GM18508 (cell line): Measurements from ENCODE around the gene IL24.
"Not testable (repeated sequence)": the region's sequence is repeated elsewhere in the genome, so short reads cannot be mapped to it uniquely, and the experiment has no call there.

ENCODE experiments used
- ATAC-seq: cut with Tn5 transposase; IDR thresholded peaks from one replicate; pipeline ENCODE4 v1.9.1; 2021; ENCODE audit warnings: moderate number of reproducible peaks; ENCODE audit not compliant: insufficient read depth, unreplicated experiment

IL24 gene

GRCh38 chr1:206897175-206897574 is at the start of gene IL24:
Gene IL24, plus strand, starts transcription at chr1:206897443. Its CDS starts 390 bp downstream, at chr1:206897833.
- no peak for ATAC-seq

- ATAC-seq: no peak
These were observed 49.3 kb upstream of the IL24 start for GRCh38 chr1:206847946-206848345.

GRCh38 chr1:206850401-206850800 is 46.8 kb upstream of the IL24 start:
- ATAC-seq: no peak

GRCh38 chr1:206851341-206852010 is 45.8 kb upstream of the IL24 start:
- no peak for ATAC-seq

- not testable (repeated sequence) for ATAC-seq
These were observed 44.6 kb upstream of the IL24 start for GRCh38 chr1:206852662-206853061.

- not testable (repeated sequence) for ATAC-seq
These were observed 43.5 kb upstream of the IL24 start for GRCh38 chr1:206853696-206854095.

- ATAC-seq: no peak
These were observed 42.7 kb upstream of the IL24 start for GRCh38 chr1:206854401-206855129.

- no peak for ATAC-seq
These were observed 41.4 kb upstream of the IL24 start for GRCh38 chr1:206855859-206856258.

- no peak for ATAC-seq
These were observed 40.4 kb upstream of the IL24 start for GRCh38 chr1:206856674-206857464.

GRCh38 chr1:206859082-206859521 is 38.1 kb upstream of the IL24 start:
- no peak for ATAC-seq

GRCh38 chr1:206860165-206860564 is 37.1 kb upstream of the IL24 start:
- ATAC-seq: no peak

- ATAC-seq: no peak
These were observed 34.0 kb upstream of the IL24 start for GRCh38 chr1:206863266-206863665.

- no peak for ATAC-seq
These were observed 32.1 kb upstream of the IL24 start, which contains the start of gene IL20 for GRCh38 chr1:206864939-206865671. Gene IL20, plus strand, starts transcription at chr1:206865623. Its CDS starts 230 bp downstream, at chr1:206865853.

GRCh38 chr1:206866062-206866461 is 31.2 kb upstream of the IL24 start:
- ATAC-seq: no peak

GRCh38 chr1:206867239-206867638 is 30.0 kb upstream of the IL24 start:
- ATAC-seq: no peak

GRCh38 chr1:206867716-206868115 is 29.5 kb upstream of the IL24 start:
- ATAC-seq: no peak

GRCh38 chr1:206868264-206868663 is 29.0 kb upstream of the IL24 start:
- no peak for ATAC-seq

GRCh38 chr1:206872139-206872538 is 25.1 kb upstream of the IL24 start:
- ATAC-seq: no peak

GRCh38 chr1:206873603-206874188 is 23.5 kb upstream of the IL24 start:
- no peak for ATAC-seq
